22Rv1 (cell line): ENCODE measurements around the gene USP24.
A peak's percentile ranks its signal among the peaks of the same experiment; 100 is the strongest.

ENCODE experiments used
- H3K27ac ChIP-seq: fragments of 450-650 bp; 2 replicates; pipeline ENCODE4 v1.5.1; 2017
- ZFX ChIP-seq: fragments of 450-650 bp; IDR thresholded peaks from 2 replicates; pipeline ENCODE4 v1.6.1; 2017; ENCODE audit warnings: antibody characterized with exemption, borderline replicate concordance
- TF ChIP-seq, protein P1 (sequence below): fragments of 450-650 bp; IDR thresholded peaks from 2 replicates; pipeline ENCODE4 v1.5.1; 2017; ENCODE audit warnings: mild to moderate bottlenecking

Gene USP24

GRCh38 chr1:55021942-55022546 is 193.1 kb downstream of the USP24 start:
- no peak overlapping the region for H3K27ac ChIP-seq
- TF ChIP-seq, protein P1, sequence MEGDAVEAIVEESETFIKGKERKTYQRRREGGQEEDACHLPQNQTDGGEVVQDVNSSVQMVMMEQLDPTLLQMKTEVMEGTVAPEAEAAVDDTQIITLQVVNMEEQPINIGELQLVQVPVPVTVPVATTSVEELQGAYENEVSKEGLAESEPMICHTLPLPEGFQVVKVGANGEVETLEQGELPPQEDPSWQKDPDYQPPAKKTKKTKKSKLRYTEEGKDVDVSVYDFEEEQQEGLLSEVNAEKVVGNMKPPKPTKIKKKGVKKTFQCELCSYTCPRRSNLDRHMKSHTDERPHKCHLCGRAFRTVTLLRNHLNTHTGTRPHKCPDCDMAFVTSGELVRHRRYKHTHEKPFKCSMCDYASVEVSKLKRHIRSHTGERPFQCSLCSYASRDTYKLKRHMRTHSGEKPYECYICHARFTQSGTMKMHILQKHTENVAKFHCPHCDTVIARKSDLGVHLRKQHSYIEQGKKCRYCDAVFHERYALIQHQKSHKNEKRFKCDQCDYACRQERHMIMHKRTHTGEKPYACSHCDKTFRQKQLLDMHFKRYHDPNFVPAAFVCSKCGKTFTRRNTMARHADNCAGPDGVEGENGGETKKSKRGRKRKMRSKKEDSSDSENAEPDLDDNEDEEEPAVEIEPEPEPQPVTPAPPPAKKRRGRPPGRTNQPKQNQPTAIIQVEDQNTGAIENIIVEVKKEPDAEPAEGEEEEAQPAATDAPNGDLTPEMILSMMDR = peak; percentile 97
- no peak for TF ChIP-seq ZFX

GRCh38 chr1:55018395-55018794 is 196.8 kb downstream of the USP24 start:
- TF ChIP-seq, protein P1 = no peak
- no peak for TF ChIP-seq ZFX
- no peak overlapping the region for H3K27ac ChIP-seq
